ENCODE measurements around the gene BAG5.

- TF ChIP-seq CTCF (conservative IDR thresholded peaks at IDR 0.05; ENCODE audit: low read depth, low read length) (no peak), MAFK (IDR thresholded peaks at IDR 0.05; ENCODE audit: low read depth, low read length) (no peak), SMC3 (IDR thresholded peaks at IDR 0.05; ENCODE audit: low read depth, low read length) (no peak), RAD21 (IDR thresholded peaks at IDR 0.05; ENCODE audit: low read length) (no peak), POLR2A (IDR thresholded peaks at IDR 0.05; ENCODE audit: low read depth, low read length) (peak; percentile 88), MAZ (IDR thresholded peaks at IDR 0.05; ENCODE audit: borderline replicate concordance, low read depth, low read length) (no peak; the same call in 1 of the 2 replicates), CEBPB (IDR thresholded peaks at IDR 0.05; ENCODE audit: low read depth, low read length) (no peak), MXI1 (IDR thresholded peaks at IDR 0.05; ENCODE audit: borderline replicate concordance, low read depth, low read length) (no peak), USF2 (IDR thresholded peaks at IDR 0.05; ENCODE audit: low read depth, low read length) (no peak), ELK1 (IDR thresholded peaks at IDR 0.05; ENCODE audit: borderline replicate concordance, low read depth, low read length) (no peak)
Measured at GRCh38 chr14:103522649-103523574, 39.5 kb downstream of the BAG5 start, which contains the start of gene CKB.
